IPS-15b (cell line): Measurements from ENCODE around the gene SIL1.

Experiments used
- H3K27me3 ChIP-seq: one replicate; pipeline ENCODE4 v1.6.1; 2013; ENCODE audit warnings: low read length; ENCODE audit not compliant: control insufficient read depth, insufficient read depth
- H3K36me3 ChIP-seq: one replicate; pipeline ENCODE4 v1.6.1; 2013; ENCODE audit warnings: low read length; ENCODE audit not compliant: control insufficient read depth, insufficient read depth
- H3K4me1 ChIP-seq: one replicate; pipeline ENCODE4 v1.6.1; 2013; ENCODE audit warnings: mild to moderate bottlenecking, low read length; ENCODE audit not compliant: control insufficient read depth, insufficient read depth
- H3K4me3 ChIP-seq: one replicate; pipeline ENCODE4 v1.5.1; 2013; ENCODE audit warnings: low read depth, low read length
- H3K9ac ChIP-seq: one replicate; pipeline ENCODE4 v1.6.1; 2013; ENCODE audit warnings: low read depth, mild to moderate bottlenecking, low read length
- H3K9me3 ChIP-seq: one replicate; pipeline ENCODE4 v1.6.1; 2013; ENCODE audit warnings: mild to moderate bottlenecking, low read length; ENCODE audit not compliant: control insufficient read depth, insufficient read depth

The SIL1 gene

DNA sequence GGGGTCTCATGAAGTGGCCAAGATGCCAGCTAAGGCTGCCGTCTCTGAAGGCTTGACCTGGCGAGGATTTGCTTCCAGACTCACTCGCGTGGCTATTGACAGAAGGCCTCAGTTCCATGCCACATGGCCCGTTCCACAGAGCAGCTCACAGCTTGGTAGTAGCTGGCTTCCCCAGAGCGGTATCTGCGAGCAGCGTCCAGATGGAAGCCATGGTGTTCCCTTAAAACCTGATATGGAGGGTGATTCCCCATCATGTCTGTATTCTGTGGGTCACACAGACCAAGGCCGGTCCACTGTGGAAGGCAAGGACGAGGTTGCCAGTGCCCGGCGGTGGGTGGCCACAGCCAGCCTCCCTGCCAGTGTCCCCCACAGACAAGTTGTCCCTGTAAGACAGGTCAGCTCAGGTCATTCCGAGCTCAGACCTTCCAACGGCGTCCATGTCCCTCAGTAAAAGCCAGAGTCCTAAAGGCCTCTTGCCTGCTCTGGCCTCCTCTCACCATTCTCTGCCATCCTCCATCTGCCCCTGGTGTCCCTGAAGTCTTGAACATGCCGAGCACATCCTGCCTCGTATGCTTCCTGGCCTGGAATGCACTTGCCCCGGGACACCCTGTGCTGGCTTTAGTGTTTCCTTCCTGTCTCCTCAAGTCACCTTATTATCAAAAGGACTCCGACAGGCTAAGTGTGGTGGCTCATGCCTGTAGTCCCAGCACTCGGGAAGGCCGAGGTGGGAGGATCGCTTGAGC is 261.8 kb downstream of the SIL1 start:
- Histone ChIP-seq H3K27me3 (no peaks in the 10 kb centered on the region), H3K4me1 (peaks cover 9% of the 10 kb centered on the region), H3K36me3 (peaks cover 34% of the 10 kb centered on the region), H3K9ac (no peak overlapping the region), H3K4me3 (no peak overlapping the region), H3K9me3 (no peaks in the 10 kb centered on the region)

DNA sequence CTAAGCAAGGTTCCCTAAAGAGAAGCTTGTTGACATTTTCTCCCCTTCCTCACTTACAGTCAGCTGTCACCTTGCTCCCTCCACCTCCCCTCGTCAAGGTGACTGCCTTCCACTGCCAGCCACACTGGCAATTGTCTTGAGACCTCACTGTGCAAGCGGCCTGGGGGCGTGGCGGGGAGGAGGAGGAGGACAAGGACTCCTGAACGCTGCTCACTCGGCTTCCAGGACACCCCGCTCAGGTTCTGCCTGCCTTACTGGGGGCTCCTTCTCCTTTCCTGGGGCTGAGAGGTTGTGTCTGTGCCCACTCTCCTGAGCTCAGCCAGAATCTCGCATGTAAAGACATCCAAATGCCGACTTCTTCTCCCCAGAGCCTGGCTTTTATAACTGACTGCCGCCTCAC is 262.7 kb downstream of the SIL1 start:
- Histone ChIP-seq H3K9ac (no peak overlapping the region), H3K36me3 (peaks cover 43% of the 10 kb centered on the region), H3K27me3 (no peaks in the 10 kb centered on the region), H3K9me3 (no peaks in the 10 kb centered on the region), H3K4me3 (no peak overlapping the region), H3K4me1 (peaks cover 9% of the 10 kb centered on the region)

DNA sequence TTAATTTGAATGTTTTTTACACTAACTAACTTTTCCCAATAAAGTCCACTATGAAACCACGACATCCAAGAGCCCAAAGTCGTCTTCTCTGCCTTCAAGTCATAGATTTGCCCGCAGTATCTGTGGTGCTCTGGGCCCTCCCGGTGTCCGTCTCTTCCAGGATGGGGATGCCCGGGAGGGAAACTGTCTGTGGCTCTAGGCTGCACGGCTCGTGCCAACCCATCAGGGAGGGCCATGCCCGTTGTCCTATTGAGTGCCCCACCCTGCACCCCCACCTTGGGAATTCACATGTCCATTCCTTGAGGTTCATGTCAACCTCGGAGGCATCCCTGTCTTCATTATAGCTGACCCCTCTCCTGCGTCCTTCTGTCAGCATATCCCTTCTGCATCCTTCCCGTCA is 263.2 kb downstream of the SIL1 start:
- Histone ChIP-seq H3K36me3 (peaks cover 47% of the 10 kb centered on the region), H3K4me3 (no peak overlapping the region), H3K9me3 (no peaks in the 10 kb centered on the region), H3K4me1 (peaks cover 9% of the 10 kb centered on the region), H3K9ac (no peak overlapping the region), H3K27me3 (no peaks in the 10 kb centered on the region)

DNA sequence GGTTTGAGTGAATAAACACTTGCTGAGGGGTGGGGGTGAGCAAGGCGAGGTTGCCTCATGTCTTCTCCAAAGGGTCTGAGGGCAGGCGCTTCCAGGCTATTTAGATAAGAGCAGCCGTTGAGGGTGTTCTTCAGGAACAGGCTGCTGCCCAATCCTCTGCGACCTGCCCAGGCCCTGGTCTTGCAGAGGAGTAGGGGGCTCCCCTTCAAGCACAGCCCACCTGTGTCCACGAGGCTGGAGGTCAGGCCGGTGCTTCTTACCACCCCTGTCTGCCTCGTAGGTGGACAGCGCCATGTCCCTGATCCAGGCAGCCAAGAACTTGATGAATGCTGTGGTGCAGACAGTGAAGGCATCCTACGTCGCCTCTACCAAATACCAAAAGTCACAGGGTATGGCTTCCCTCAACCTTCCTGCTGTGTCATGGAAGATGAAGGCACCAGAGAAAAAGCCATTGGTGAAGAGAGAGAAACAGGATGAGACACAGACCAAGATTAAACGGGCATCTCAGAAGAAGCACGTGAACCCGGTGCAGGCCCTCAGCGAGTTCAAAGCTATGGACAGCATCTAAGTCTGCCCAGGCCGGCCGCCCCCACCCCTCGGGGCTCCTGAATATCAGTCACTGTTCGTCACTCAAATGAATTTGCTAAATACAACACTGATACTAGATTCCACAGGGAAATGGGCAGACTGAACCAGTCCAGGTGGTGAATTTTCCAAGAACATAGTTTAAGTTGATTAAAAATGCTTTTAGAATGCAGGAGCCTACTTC is 264.5 kb downstream of the SIL1 start:
- peaks cover 4% of the 10 kb centered on the region for H3K4me1 ChIP-seq
- H3K27me3 ChIP-seq: no peaks in the 10 kb centered on the region
- H3K36me3 ChIP-seq: peaks cover 54% of the 10 kb centered on the region
- no peak overlapping the region for H3K9ac ChIP-seq
- no peaks in the 10 kb centered on the region for H3K9me3 ChIP-seq
- no peak overlapping the region for H3K4me3 ChIP-seq

DNA sequence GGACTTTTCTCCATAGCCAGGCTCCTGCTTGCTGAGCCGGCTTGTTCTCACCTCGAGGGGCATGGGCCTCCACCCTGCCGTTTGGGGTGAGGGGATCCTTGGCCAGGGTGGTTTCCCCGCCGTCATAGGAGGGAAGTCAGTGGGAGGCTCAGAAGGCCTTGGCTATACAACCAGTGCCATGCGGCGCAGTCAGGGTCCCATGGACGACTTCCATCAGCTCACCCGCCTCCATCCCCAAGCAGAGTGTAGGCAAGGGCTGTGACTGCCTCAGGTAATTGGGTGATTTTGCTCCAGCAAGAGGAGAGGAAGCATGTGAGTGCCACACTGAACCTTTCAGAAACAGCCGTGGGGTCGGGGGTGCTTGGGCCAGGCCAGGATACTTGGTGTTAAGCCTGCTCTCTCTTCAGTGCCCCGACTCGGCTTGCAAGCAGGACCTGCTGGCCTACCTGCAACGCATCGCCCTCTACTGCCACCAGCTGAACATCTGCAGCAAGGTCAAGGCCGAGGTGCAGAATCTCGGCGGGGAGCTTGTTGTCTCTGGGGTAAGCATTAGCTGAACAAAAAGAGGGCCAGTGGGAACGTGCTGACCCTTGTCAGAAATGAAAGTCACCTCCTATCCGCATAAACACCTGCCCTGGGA is 265.9 kb downstream of the SIL1 start:
- H3K27me3 ChIP-seq: no peaks in the 10 kb centered on the region
- peaks cover 57% of the 10 kb centered on the region for H3K36me3 ChIP-seq
- no peaks in the 10 kb centered on the region for H3K9me3 ChIP-seq
- H3K4me3 ChIP-seq: no peak overlapping the region
- no peaks in the 10 kb centered on the region for H3K4me1 ChIP-seq
- no peak overlapping the region for H3K9ac ChIP-seq

DNA sequence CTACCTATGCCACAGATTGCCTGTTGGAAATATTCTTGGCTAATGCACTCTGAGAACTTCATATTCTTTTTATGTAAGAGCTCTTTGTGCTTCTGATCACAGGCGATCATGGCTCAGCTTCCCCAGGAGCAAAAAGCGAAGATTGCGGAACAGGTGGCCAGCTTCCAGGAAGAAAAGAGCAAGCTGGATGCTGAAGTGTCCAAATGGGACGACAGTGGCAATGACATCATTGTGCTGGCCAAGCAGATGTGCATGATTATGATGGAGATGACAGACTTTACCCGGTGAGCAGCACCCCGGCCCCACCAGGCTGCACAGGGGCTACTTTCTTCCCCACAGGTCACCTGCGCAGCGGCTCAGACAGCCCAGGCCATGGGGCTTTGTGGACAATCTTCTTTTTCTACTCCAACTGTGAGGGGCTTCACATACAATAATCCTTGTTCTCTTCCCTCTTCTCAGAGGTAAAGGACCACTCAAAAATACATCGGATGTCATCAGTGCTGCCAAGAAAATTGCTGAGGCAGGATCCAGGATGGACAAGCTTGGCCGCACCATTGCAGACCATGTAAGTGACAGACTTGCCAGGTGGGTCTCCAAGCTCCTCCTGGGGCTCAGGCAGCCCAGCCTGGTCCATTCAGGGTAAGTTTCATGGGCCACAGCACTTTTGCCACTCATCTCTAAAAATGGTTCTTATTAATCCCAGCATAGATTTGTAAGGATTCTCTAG is 267.6 kb downstream of the SIL1 start:
- Histone ChIP-seq H3K9me3 (no peaks in the 10 kb centered on the region), H3K36me3 (peaks cover 71% of the 10 kb centered on the region)

DNA sequence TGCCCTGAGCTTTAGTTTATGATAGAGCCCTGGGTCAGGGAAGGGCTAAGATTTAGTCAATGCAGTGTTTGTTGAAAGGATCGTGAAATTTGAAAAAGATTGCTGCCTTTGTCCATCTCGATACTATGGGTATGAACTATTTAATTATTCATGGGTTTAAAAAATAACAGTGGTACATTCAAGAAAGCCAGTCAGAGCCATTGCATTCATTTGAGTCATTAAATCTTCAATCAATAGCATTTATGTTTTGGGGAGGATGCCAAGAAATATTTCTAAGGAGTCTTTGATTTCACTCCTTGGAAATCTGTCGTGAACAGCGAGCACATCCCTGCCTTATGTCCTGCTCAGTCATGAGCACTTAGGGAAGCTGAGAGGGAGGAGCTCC is 268.6 kb downstream of the SIL1 start:
- H3K4me1 ChIP-seq: no peaks in the 10 kb centered on the region
- no peak overlapping the region for H3K9ac ChIP-seq
- H3K9me3 ChIP-seq: no peaks in the 10 kb centered on the region
- H3K36me3 ChIP-seq: peaks cover 72% of the 10 kb centered on the region
- H3K4me3 ChIP-seq: no peak overlapping the region
- H3K27me3 ChIP-seq: no peaks in the 10 kb centered on the region

More for the DNA sequence above, 267.6 kb downstream of the SIL1 start:
- no peaks in the 10 kb centered on the region for H3K4me1 ChIP-seq
- no peak overlapping the region for H3K9ac ChIP-seq
- H3K4me3 ChIP-seq: no peak overlapping the region
- H3K27me3 ChIP-seq: no peaks in the 10 kb centered on the region

DNA sequence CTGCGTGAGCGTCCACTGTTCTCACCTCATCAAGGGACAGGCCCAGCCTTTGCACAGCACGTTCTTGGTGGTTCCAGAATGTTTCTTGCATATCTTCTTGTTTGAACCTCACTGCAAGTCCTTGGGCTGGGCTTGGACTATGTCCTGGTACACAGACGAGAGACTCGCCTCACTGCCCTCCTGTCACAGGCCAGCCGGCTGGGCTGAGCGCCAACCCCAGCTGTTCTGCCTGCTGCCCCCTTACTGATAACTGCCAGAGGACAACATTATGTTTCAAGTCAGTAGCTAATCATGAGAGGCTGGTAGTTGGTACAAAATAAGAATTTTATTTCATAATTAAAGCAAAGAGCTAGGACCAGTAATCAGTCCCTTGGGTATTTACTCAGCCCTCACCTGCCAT is 270.2 kb downstream of the SIL1 start:
- H3K36me3 ChIP-seq: peaks cover 57% of the 10 kb centered on the region
- H3K9ac ChIP-seq: no peak overlapping the region
- H3K4me3 ChIP-seq: no peak overlapping the region
- no peaks in the 10 kb centered on the region for H3K27me3 ChIP-seq
- no peaks in the 10 kb centered on the region for H3K4me1 ChIP-seq
- no peaks in the 10 kb centered on the region for H3K9me3 ChIP-seq

DNA sequence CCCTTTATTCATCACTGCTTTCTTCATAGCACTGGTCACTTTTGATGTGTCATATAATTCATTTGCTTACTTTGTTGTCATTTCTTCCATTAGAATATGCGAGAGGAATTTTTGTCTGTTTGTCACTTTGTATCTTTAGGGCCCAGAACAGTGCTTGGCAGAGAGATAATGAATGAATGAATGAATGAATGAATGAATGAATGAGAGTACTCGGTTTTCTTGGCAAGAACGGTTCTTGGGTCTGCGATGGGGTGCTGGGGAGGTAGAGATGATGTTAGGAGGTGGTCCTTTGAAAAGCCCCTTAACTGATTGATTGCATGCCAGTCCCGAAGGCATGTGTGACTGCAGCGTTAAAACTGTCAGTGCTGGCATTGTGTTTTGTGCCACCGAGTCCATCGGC is 270.6 kb downstream of the SIL1 start:
- Histone ChIP-seq H3K4me3 (no peak overlapping the region), H3K9ac (no peak overlapping the region), H3K27me3 (no peaks in the 10 kb centered on the region), H3K4me1 (no peaks in the 10 kb centered on the region), H3K36me3 (peaks cover 53% of the 10 kb centered on the region), H3K9me3 (no peaks in the 10 kb centered on the region)

DNA sequence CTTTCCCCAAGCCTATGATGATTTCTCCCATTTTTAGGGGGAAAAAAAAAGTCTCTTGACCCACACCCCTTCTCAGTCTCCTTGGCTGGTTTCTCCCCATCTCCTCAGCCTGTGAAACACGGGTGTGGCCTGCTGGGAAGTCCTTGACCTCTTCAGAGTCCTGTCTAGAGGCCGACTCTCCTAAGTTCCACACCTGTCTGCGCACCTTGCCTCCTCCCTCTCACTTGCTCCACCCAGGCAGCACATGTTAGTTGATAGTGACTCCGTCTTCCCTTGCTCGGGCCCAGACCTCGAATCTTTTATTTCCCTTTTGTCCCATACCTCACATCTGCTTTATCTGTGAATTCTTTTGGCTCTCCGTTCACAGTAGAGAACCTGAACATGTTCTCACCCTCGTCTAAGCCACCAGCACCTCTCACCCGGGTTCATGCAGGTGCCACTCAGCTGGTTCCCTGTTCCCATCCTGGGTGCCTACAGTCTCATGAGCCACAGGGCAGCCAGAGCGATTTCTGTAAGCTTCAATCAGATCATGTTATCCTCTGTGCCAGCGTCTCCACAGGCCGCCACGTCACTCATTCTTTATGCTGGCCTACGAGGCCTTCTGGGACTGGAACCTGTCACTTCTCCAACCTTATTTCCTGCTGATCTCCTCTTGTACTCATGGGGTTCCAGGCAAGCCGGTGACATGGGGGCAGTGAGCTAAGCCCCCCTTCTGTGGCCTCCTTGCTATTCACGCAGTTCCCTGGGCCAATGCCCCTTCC is 271.3 kb downstream of the SIL1 start:
- H3K4me1 ChIP-seq: no peaks in the 10 kb centered on the region
- H3K9ac ChIP-seq: no peak overlapping the region
- H3K27me3 ChIP-seq: no peaks in the 10 kb centered on the region
- no peaks in the 10 kb centered on the region for H3K9me3 ChIP-seq
- no peak overlapping the region for H3K4me3 ChIP-seq
- H3K36me3 ChIP-seq: peaks cover 48% of the 10 kb centered on the region

DNA sequence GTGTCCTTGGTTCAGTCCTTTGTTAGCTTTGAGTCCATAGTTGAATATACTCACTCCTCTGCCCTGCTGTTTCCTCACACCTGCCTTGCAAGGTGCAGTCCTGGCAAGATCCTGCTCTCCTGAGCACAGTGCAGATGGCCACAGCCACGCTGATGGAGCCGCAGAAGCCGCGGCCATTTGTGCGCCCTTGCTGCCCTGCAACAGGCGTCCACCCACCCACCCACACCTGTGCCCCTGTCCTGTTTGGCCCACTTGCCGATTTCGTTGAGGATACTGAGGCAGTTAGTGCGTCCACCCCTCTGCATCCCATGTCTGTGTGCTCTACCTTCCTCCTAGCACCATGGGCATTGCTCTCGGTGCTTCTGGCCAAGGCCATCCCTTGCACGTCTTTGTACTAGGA is 271.9 kb downstream of the SIL1 start:
- Histone ChIP-seq H3K9ac (no peak overlapping the region), H3K9me3 (no peaks in the 10 kb centered on the region), H3K4me1 (no peaks in the 10 kb centered on the region), H3K36me3 (peaks cover 44% of the 10 kb centered on the region), H3K4me3 (no peak overlapping the region), H3K27me3 (no peaks in the 10 kb centered on the region)
